ELR (cell line): ENCODE data around the gene RCBTB2.

Source experiments
- DNase-seq: peaks from one replicate; pipeline ENCODE4 v3.0.0-alpha.2; 2015; ENCODE audit warnings: low read depth

Gene RCBTB2

GRCh38 chr13:48493066-48493765 is 39.7 kb downstream of the RCBTB2 start:
- peak; percentile 28 for DNase-seq

- peak; percentile 86 for DNase-seq
Observed at GRCh38 chr13:48492470-48493065, 40.3 kb downstream of the RCBTB2 start.

- no peak for DNase-seq
Observed at GRCh38 chr13:48492096-48492440, 40.8 kb downstream of the RCBTB2 start.

GRCh38 chr13:48491423-48492095 is 41.3 kb downstream of the RCBTB2 start:
- DNase-seq = peak; percentile 47

GRCh38 chr13:48490241-48490640 is 42.6 kb downstream of the RCBTB2 start:
- no peak for DNase-seq

GRCh38 chr13:48489666-48490065 is 43.2 kb downstream of the RCBTB2 start:
- DNase-seq = no peak

- no peak for DNase-seq
Observed at GRCh38 chr13:48488995-48489394, 43.9 kb downstream of the RCBTB2 start.

GRCh38 chr13:48487968-48488367 is 44.9 kb downstream of the RCBTB2 start:
- no peak for DNase-seq

- DNase-seq = no peak
Observed at GRCh38 chr13:48486836-48487235, 46.0 kb downstream of the RCBTB2 start.

GRCh38 chr13:48486362-48486761 is 46.5 kb downstream of the RCBTB2 start:
- DNase-seq = no peak

GRCh38 chr13:48485432-48485831 is 47.4 kb downstream of the RCBTB2 start:
- no peak for DNase-seq

- no peak for DNase-seq
Observed at GRCh38 chr13:48483575-48483974, 49.3 kb downstream of the RCBTB2 start.

GRCh38 chr13:48478391-48478790 is 54.5 kb downstream of the RCBTB2 start:
- DNase-seq = no peak

- no peak for DNase-seq
Observed at GRCh38 chr13:48477191-48477855, 55.6 kb downstream of the RCBTB2 start.

GRCh38 chr13:48476686-48477085 is 56.2 kb downstream of the RCBTB2 start:
- no peak for DNase-seq

- no peak for DNase-seq
Observed at GRCh38 chr13:48476215-48476614, 56.7 kb downstream of the RCBTB2 start.

GRCh38 chr13:48475230-48475629 is 57.6 kb downstream of the RCBTB2 start:
- no peak for DNase-seq

- no peak for DNase-seq
Observed at GRCh38 chr13:48457578-48458242, 75.2 kb downstream of the RCBTB2 start.

GRCh38 chr13:48456546-48456945 is 76.3 kb downstream of the RCBTB2 start:
- DNase-seq = no peak

GRCh38 chr13:48451196-48451595 is 81.7 kb downstream of the RCBTB2 start:
- DNase-seq = peak; percentile 60

- peak; percentile 21 for DNase-seq
Observed at GRCh38 chr13:48449656-48450055, 83.2 kb downstream of the RCBTB2 start.

GRCh38 chr13:48448959-48449614 is 83.8 kb downstream of the RCBTB2 start:
- DNase-seq = peak; percentile 81
